ENCODE results near the gene FLNC. TPM values are rescaled to one million over a fixed set of nuclear protein-coding genes. Genes with fewer than 3 reads are reported as not detected.
A peak's percentile ranks its signal among the peaks of the same experiment; 100 is the strongest.

The FLNC gene
- total and polyA plus RNA-seq, 9 of the 15 experiments (the other 6 are each of a cell fraction or from before 2014, with no cell fraction given): 0.90 to 155 (median 28.8) TPM

DNA sequence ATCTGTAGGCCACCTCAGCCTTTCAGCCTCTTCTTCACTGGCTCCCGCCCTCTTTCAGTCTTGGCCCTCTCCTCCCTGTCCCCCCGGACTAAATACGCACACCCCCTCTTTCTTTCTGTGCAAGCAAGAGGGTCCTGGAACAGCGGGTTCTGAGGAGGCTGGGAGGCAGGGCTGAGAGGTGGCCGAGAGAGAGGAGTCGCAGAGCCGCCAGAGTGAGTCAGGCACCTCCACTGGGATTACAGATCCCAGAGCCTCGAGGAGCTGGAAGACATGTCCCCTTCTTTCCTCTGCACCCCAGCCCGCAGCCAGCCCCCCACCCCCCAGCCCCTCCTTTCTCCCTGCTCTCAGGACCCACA, 38.3 kb upstream of the FLNC start:
- peaks cover 9% of the 10 kb centered on the region; the same call in 2 of the 3 replicates for H3K79me2 ChIP-seq (ENCODE audit: control insufficient read depth, insufficient read depth, low read length)
- ChIA-PET CTCF (ENCODE audit: low intra/inter-chr PET ratio) (no interaction called here), POLR2A (interaction anchor here (0.7 to 2.1 kb wide), 10 partner anchors 10 to 232 kb away, joined by 3 to 7 read pairs (median 5); no protein-coding TSS in a partner anchor)
- H3K36me3 ChIP-seq (ENCODE audit: control insufficient read depth, insufficient read depth, low read length): peaks cover 17% of the 10 kb centered on the region; the same call in 2 of the 3 replicates
- peaks cover 18 to 46% of the 10 kb centered on the region in 2 experiments for H3K4me1 ChIP-seq (replicated peaks in 1 of 2; ENCODE audit: control insufficient read depth in 2 of 2, insufficient read depth in 2 of 2, low read length in 2 of 2)
- no peaks in the 10 kb centered on the region for H4K20me1 ChIP-seq (replicated peaks; ENCODE audit: control insufficient read depth, insufficient read depth, low read length)
- ATAC-seq: peak; percentile 7
- H3K9me1 ChIP-seq (ENCODE audit: control insufficient read depth, insufficient read depth, low read length): no peaks in the 10 kb centered on the region
- H3K27me3 ChIP-seq (ENCODE audit: control insufficient read depth in 2 of 2, insufficient read depth in 2 of 2, low read length in 2 of 2): no peaks in the 10 kb centered on the region
- WGBS (ENCODE audit: insufficient coverage, low coverage, missing lambda C conversion rate): 30% methylated on average over 8 of the region's 9 CpGs
- no peak for FAIRE-seq
- H3K4me2 ChIP-seq (ENCODE audit: insufficient read depth, low read length): peak overlapping the region; percentile 87
- no peaks in the 10 kb centered on the region for H3K9me3 ChIP-seq (replicated peaks; ENCODE audit: control insufficient read depth, insufficient read depth, low read depth, low read length)
- H3K9ac ChIP-seq (ENCODE audit: insufficient read depth in 1 of 2, low read depth in 2 of 2, low read length in 2 of 2): peak overlapping the region; percentile 78 to 97; a peak in 3 of 4 replicates
- H2AFZ ChIP-seq (ENCODE audit: low read depth, low read length): peak overlapping the region; percentile 95
- no TSS peak for BruUV-seq (replicated peaks)
- H3K27ac ChIP-seq (ENCODE audit: extremely low read depth, low read depth, low read length): no peak overlapping the region
- intact Hi-C loops (cut with micrococcal nuclease) (loop anchor here (2.0 to 5.0 kb wide), 2 partner anchors 41 to 90 kb away; no protein-coding TSS in a partner anchor), in situ Hi-C loops (cut with MboI) (no loop called here)
- DNase-seq (ENCODE audit: extremely low read depth in 1 of 4, low spot score in 3 of 4): peak in 1 of 4 experiments; percentile 41
- H3K4me3 ChIP-seq: peak overlapping the region; percentile 69
- TF ChIP-seq, protein P1, sequence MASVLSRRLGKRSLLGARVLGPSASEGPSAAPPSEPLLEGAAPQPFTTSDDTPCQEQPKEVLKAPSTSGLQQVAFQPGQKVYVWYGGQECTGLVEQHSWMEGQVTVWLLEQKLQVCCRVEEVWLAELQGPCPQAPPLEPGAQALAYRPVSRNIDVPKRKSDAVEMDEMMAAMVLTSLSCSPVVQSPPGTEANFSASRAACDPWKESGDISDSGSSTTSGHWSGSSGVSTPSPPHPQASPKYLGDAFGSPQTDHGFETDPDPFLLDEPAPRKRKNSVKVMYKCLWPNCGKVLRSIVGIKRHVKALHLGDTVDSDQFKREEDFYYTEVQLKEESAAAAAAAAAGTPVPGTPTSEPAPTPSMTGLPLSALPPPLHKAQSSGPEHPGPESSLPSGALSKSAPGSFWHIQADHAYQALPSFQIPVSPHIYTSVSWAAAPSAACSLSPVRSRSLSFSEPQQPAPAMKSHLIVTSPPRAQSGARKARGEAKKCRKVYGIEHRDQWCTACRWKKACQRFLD (CRISPR knock-in tag; IDR thresholded peaks at IDR 0.05): no peak
- TF ChIP-seq ZBTB7A (IDR thresholded peaks at IDR 0.05; ENCODE audit: borderline replicate concordance, control insufficient read depth, low read depth, low read length) (0 out of 2 replicates have a peak, but pooled peaks have one; percentile 0), ZNF24 (IDR thresholded peaks at IDR 0.05) (no peak), TSHZ1 (CRISPR knock-in tag; IDR thresholded peaks at IDR 0.05) (no peak), MAFF (IDR thresholded peaks at IDR 0.05; ENCODE audit: low read length) (no peak), MCM5 (IDR thresholded peaks at IDR 0.05; ENCODE audit: low read depth) (no peak), BCOR (IDR thresholded peaks at IDR 0.05) (no peak), CREB1 (IDR thresholded peaks at IDR 0.05) (no peak), CREB1 (CRISPR knock-in tag; IDR thresholded peaks at IDR 0.05) (0 out of 2 replicates have a peak, but pooled peaks have one; percentile 6), NFIX (CRISPR knock-in tag; IDR thresholded peaks at IDR 0.05; ENCODE audit: low read depth) (no peak), HOXB6 (CRISPR knock-in tag; IDR thresholded peaks at IDR 0.05; ENCODE audit: borderline replicate concordance) (no peak), RBM39 (optimal IDR thresholded peaks at IDR 0.05; ENCODE audit: low read depth, low read length) (peak; percentile 31), PPARD (CRISPR knock-in tag; IDR thresholded peaks at IDR 0.05) (no peak), ZNF224 (CRISPR knock-in tag; IDR thresholded peaks at IDR 0.05) (no peak), GABPB2 (CRISPR knock-in tag; conservative IDR thresholded peaks at IDR 0.05) (no peak), HNRNPK (IDR thresholded peaks at IDR 0.05; ENCODE audit: low read depth, low read length, poor library complexity, severe bottlenecking) (peak; percentile 1), XRCC3 (IDR thresholded peaks at IDR 0.05) (no peak)
- TF ChIP-seq, protein P2, sequence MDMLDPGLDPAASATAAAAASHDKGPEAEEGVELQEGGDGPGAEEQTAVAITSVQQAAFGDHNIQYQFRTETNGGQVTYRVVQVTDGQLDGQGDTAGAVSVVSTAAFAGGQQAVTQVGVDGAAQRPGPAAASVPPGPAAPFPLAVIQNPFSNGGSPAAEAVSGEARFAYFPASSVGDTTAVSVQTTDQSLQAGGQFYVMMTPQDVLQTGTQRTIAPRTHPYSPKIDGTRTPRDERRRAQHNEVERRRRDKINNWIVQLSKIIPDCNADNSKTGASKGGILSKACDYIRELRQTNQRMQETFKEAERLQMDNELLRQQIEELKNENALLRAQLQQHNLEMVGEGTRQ (CRISPR knock-in tag; IDR thresholded peaks at IDR 0.05): no peak
